H9 (cell line): Measurements from ENCODE around the gene PANX2. TPM values are rescaled to one million over a fixed set of nuclear protein-coding genes. Genes with fewer than 3 reads are reported as not detected.

Experiments used
- DNase-seq: peaks from one replicate; pipeline ENCODE4 v3.0.0-alpha.2; 2017
- H2AFZ ChIP-seq: one replicate; pipeline ENCODE4 v1.6.1; 2013; ENCODE audit warnings: mild to moderate bottlenecking, low read length, control low read depth, moderate library complexity
- H2AK5ac ChIP-seq: 2 replicates; pipeline ENCODE4 v1.6.1; 2013; ENCODE audit warnings: low read length, control low read depth, mixed read lengths; ENCODE audit not compliant: insufficient read length
- H2BK120ac ChIP-seq: one replicate; pipeline ENCODE4 v1.6.1; 2013; ENCODE audit warnings: low read depth, mild to moderate bottlenecking, low read length, control low read depth, inconsistent platforms; ENCODE audit not compliant: poor library complexity, severe bottlenecking
- H2BK12ac ChIP-seq: 2 replicates; pipeline ENCODE4 v1.6.1; 2013; ENCODE audit warnings: low read length, control low read depth, mixed read lengths, low read depth; ENCODE audit not compliant: insufficient read length
- H2BK15ac ChIP-seq: 2 replicates; pipeline ENCODE4 v1.6.1; 2013; ENCODE audit warnings: low read depth, low read length, control low read depth
- H2BK20ac ChIP-seq: one replicate; pipeline ENCODE4 v1.6.1; 2013; ENCODE audit warnings: low read depth, mild to moderate bottlenecking, low read length, control low read depth, inconsistent platforms; ENCODE audit not compliant: poor library complexity, severe bottlenecking
- H2BK5ac ChIP-seq: 2 replicates; pipeline ENCODE4 v1.6.1; 2013; ENCODE audit warnings: low read length, control low read depth, mixed read lengths; ENCODE audit not compliant: insufficient read length
- H3K14ac ChIP-seq: 2 replicates; pipeline ENCODE4 v1.6.1; 2013; ENCODE audit warnings: low read length, control low read depth; ENCODE audit not compliant: insufficient read depth
- H3K18ac ChIP-seq: 2 replicates; pipeline ENCODE4 v1.6.1; 2013; ENCODE audit warnings: low read depth, mild to moderate bottlenecking, mixed read lengths, low read length, control low read depth; ENCODE audit not compliant: insufficient read length
- H3K23ac ChIP-seq: 2 replicates; pipeline ENCODE4 v1.6.1; 2013; ENCODE audit warnings: low read length, control low read depth, mixed read lengths, low read depth; ENCODE audit not compliant: insufficient read length
- H3K23me2 ChIP-seq: 2 replicates; pipeline ENCODE4 v1.6.1; 2013; ENCODE audit warnings: low read depth, mild to moderate bottlenecking, mixed read lengths, low read length, control low read depth; ENCODE audit not compliant: insufficient read length, poor library complexity, severe bottlenecking
- H3K27ac ChIP-seq: 2 replicates; pipeline ENCODE4 v1.5.1; 2013; ENCODE audit warnings: low read length, control low read depth, mixed read lengths, low read depth; ENCODE audit not compliant: insufficient read length
- H3K27me3 ChIP-seq: 2 replicates; pipeline ENCODE4 v1.6.1; 2013; ENCODE audit warnings: low read length, control low read depth, inconsistent platforms; ENCODE audit not compliant: insufficient read depth
- H3K4ac ChIP-seq: 2 replicates; pipeline ENCODE4 v1.6.1; 2013; ENCODE audit warnings: low read depth, mild to moderate bottlenecking, control low read depth, inconsistent platforms, low read length, moderate library complexity
- H3K4me1 ChIP-seq: 2 replicates; pipeline ENCODE4 v1.6.1; 2013; ENCODE audit warnings: low read length, control low read depth, inconsistent platforms; ENCODE audit not compliant: insufficient read depth
- H3K4me2 ChIP-seq: 2 replicates; pipeline ENCODE4 v1.6.1; 2013; ENCODE audit warnings: low read length, control low read depth, mixed read lengths; ENCODE audit not compliant: insufficient read length, insufficient read depth
- H3K56ac ChIP-seq: 2 replicates; pipeline ENCODE4 v1.6.1; 2013; ENCODE audit warnings: low read depth, mild to moderate bottlenecking, mixed read lengths, low read length, control low read depth; ENCODE audit not compliant: insufficient read length
- H3K79me1 ChIP-seq: 2 replicates; pipeline ENCODE4 v1.6.1; 2013; ENCODE audit warnings: low read depth, mild to moderate bottlenecking, moderate library complexity, low read length, control low read depth, inconsistent platforms; ENCODE audit not compliant: insufficient read depth, poor library complexity, severe bottlenecking
- H3K79me2 ChIP-seq: 2 replicates; pipeline ENCODE4 v1.6.1; 2013; ENCODE audit warnings: low read length, control low read depth, inconsistent platforms; ENCODE audit not compliant: insufficient read depth
- H3K9ac ChIP-seq: 2 replicates; pipeline ENCODE4 v1.6.1; 2013; ENCODE audit warnings: low read length, control low read depth, mixed read lengths; ENCODE audit not compliant: insufficient read length; ENCODE audit errors: extremely low read depth
- H3K9me3 ChIP-seq: one replicate; pipeline ENCODE4 v1.6.1; 2013; ENCODE audit warnings: low read depth, low read length, inconsistent platforms; ENCODE audit not compliant: control insufficient read depth
- H3T11ph ChIP-seq: one replicate; pipeline ENCODE4 v1.6.1; 2013; ENCODE audit warnings: mild to moderate bottlenecking, low read length, control low read depth, inconsistent platforms
- H4K20me1 ChIP-seq: one replicate; pipeline ENCODE4 v1.6.1; 2013; ENCODE audit not compliant: control insufficient read depth, insufficient read length, insufficient read depth
- H4K5ac ChIP-seq: 2 replicates; pipeline ENCODE4 v1.6.1; 2013; ENCODE audit warnings: low read depth, mild to moderate bottlenecking, mixed read lengths, low read length, control low read depth; ENCODE audit not compliant: insufficient read length
- H4K8ac ChIP-seq: replicated peaks from 2 replicates; pipeline ENCODE4 v1.6.1; 2013; ENCODE audit warnings: low read length, control low read depth, mixed read lengths, low read depth; ENCODE audit not compliant: insufficient read length
- H4K91ac ChIP-seq: 2 replicates; pipeline ENCODE4 v1.6.1; 2013; ENCODE audit warnings: low read depth, mild to moderate bottlenecking, moderate library complexity, mixed read lengths, low read length, control low read depth; ENCODE audit not compliant: insufficient read length
- H3K27ac Mint-ChIP-seq, 3 experiments: 2 replicates in 2 of 3; 3 replicates in 1 of 3; pipeline ENCODE4 v1.8.0; 2020 to 2021; ENCODE audit warnings: mixed read lengths in 3 of 3, mild to moderate bottlenecking in 1 of 3, moderate library complexity in 1 of 3
- H3K27me3 Mint-ChIP-seq: 2 replicates; pipeline ENCODE4 v1.8.0; 2021; ENCODE audit warnings: low read depth, mild to moderate bottlenecking, moderate library complexity, mixed read lengths
- H3K36me3 Mint-ChIP-seq, 3 experiments: 2 replicates in 2 of 3; 3 replicates in 1 of 3; pipeline ENCODE4 v1.8.0; 2020 to 2021; ENCODE audit warnings: low read depth in 3 of 3, mixed read lengths in 3 of 3; ENCODE audit not compliant: insufficient read depth in 1 of 3
- H3K4me1 Mint-ChIP-seq, 2 experiments: 2 replicates each; pipeline ENCODE4 v1.8.0; 2020; ENCODE audit warnings: mixed read lengths in 2 of 2
- H3K4me3 Mint-ChIP-seq, 2 experiments: 2 replicates in 1 of 2; 3 replicates in 1 of 2; pipeline ENCODE4 v1.8.0; 2020 to 2021; ENCODE audit warnings: mild to moderate bottlenecking in 2 of 2, mixed read lengths in 2 of 2, moderate library complexity in 1 of 2
- H3K9me3 Mint-ChIP-seq, 2 experiments: 2 replicates in 1 of 2; 3 replicates in 1 of 2; pipeline ENCODE4 v1.8.0; 2020; ENCODE audit warnings: mild to moderate bottlenecking in 2 of 2, mixed read lengths in 2 of 2, moderate library complexity in 1 of 2
- CTCF ChIP-seq: fragments of 200-600 bp; sonication (generic); conservative IDR thresholded peaks from 3 replicates; pipeline ENCODE4 v1.8.0; 2021; ENCODE audit warnings: antibody characterized with exemption, mild to moderate bottlenecking
- WGBS: extraction: QIAGEN DNeasy Blood & Tissue Kit; methylation state at CpG from one replicate; pipeline ENCODE4 v1.1.7; 2013; ENCODE audit warnings: missing lambda C conversion rate, low lambda C conversion rate, mixed read lengths; ENCODE audit not compliant: insufficient read length; ENCODE audit errors: extremely low coverage; 5-methylcytosine and 5-hydroxymethylcytosine counted together
- total RNA-seq: library from RNA; stranded (reverse); gene quantifications from 2 replicates; pipeline ENCODE4 v1.2.1, GENCODE V29; 2021

PANX2 gene
- total RNA-seq, 1 experiment from 2014 or later: 8.0 TPM

GRCh38 chr22:50173983-50174355, 3.4 kb downstream of the PANX2 start:
- Mint-ChIP-seq H3K36me3 (peaks cover under 1 to 9% (median 4%) of the 10 kb centered on the region in 3 experiments; a peak in 4 of 7 replicates), H3K4me1 (peaks cover 4 to 7% of the 10 kb centered on the region in 2 experiments), H3K4me3 (no peak overlapping the region), H3K27me3 (peaks cover 20% of the 10 kb centered on the region), H3K27ac (no peak overlapping the region), H3K9me3 (no peaks in the 10 kb centered on the region; a peak in 1 of 5 replicates)
- no peak overlapping the region for H2BK15ac ChIP-seq
- WGBS: no CpG with 5 or more reads among the region's 6 CpGs
- no peak overlapping the region for H4K91ac ChIP-seq
- H4K8ac ChIP-seq: no peak overlapping the region
- no peak for TF ChIP-seq CTCF
- no peak overlapping the region for H2BK120ac ChIP-seq
- peaks cover 3% of the 10 kb centered on the region; the same call in 1 of the 2 replicates for H3K27me3 ChIP-seq
- H3K4me1 ChIP-seq: no peaks in the 10 kb centered on the region
- H3K56ac ChIP-seq: no peak overlapping the region
- no peak overlapping the region for H2AK5ac ChIP-seq
- no peak overlapping the region for H3K18ac ChIP-seq
- H3K4me2 ChIP-seq: no peak overlapping the region
- H4K20me1 ChIP-seq: no peaks in the 10 kb centered on the region
- H3K9ac ChIP-seq: no peak overlapping the region
- H3K9me3 ChIP-seq: no peaks in the 10 kb centered on the region
- H2AFZ ChIP-seq: no peak overlapping the region
- H2BK20ac ChIP-seq: no peak overlapping the region
- no peak overlapping the region for H2BK12ac ChIP-seq
- H3T11ph ChIP-seq: no peak overlapping the region
- H4K5ac ChIP-seq: no peak overlapping the region
- H3K23ac ChIP-seq: no peak overlapping the region
- no peaks in the 10 kb centered on the region for H3K79me1 ChIP-seq
- no peak overlapping the region for H2BK5ac ChIP-seq
- no peak for DNase-seq
- no peak overlapping the region for H3K4ac ChIP-seq
- peaks cover 5% of the 10 kb centered on the region for H3K23me2 ChIP-seq
- no peaks in the 10 kb centered on the region for H3K79me2 ChIP-seq
- no peak overlapping the region for H3K14ac ChIP-seq
- H3K27ac ChIP-seq: no peak overlapping the region
